Kidney epithelial cell (primary cell): ENCODE results near the gene DR1. TPM values are rescaled to one million over a fixed set of nuclear protein-coding genes. Genes with fewer than 3 reads are reported as not detected.

Source experiments
- DNase-seq: peaks from one replicate; pipeline ENCODE4 v3.0.0-alpha.2; 2010; ENCODE audit warnings: low read depth
- H3K27me3 ChIP-seq: 2 replicates; pipeline ENCODE4 v1.6.0; 2011; ENCODE audit warnings: low read length; ENCODE audit not compliant: control insufficient read depth, insufficient read depth
- H3K36me3 ChIP-seq: 2 replicates; pipeline ENCODE4 v1.5.1; 2011; ENCODE audit warnings: low read length; ENCODE audit not compliant: control insufficient read depth, insufficient read depth
- H3K4me3 ChIP-seq: 2 replicates; pipeline ENCODE4 v1.5.1; 2011; ENCODE audit warnings: low read depth, mild to moderate bottlenecking, control low read depth, low read length
- CTCF ChIP-seq: IDR thresholded peaks from 2 replicates; pipeline ENCODE4 v1.5.1; 2011; ENCODE audit warnings: mild to moderate bottlenecking, moderate library complexity, low read length, control low read depth, inconsistent platforms; ENCODE audit not compliant: insufficient read depth, poor library complexity, severe bottlenecking
- total RNA-seq: library from RNA; depleted of rRNA; stranded (reverse); fragments of >200 nt; gene quantifications from 2 replicates; pipeline ENCODE4 v1.2.3, GENCODE V29; 2015

DR1 gene
- total RNA-seq, 1 donor from 2014 or later: 52.1 TPM

- TF ChIP-seq CTCF: no peak
- DNase-seq: no peak
- Histone ChIP-seq H3K4me3 (no peak overlapping the region), H3K36me3 (no peaks in the 10 kb centered on the region), H3K27me3 (no peaks in the 10 kb centered on the region)
These were observed 12.6 kb downstream of the DR1 start for GRCh38 chr1:93358293-93358692.

- H3K4me3 ChIP-seq: no peak overlapping the region
- DNase-seq: no peak
- H3K36me3 ChIP-seq: no peaks in the 10 kb centered on the region
- no peaks in the 10 kb centered on the region for H3K27me3 ChIP-seq
- no peak for TF ChIP-seq CTCF
These were observed 14.4 kb downstream of the DR1 start for GRCh38 chr1:93360111-93360510.

GRCh38 chr1:93362237-93362636, 16.5 kb downstream of the DR1 start:
- Histone ChIP-seq H3K36me3 (no peaks in the 10 kb centered on the region), H3K27me3 (no peaks in the 10 kb centered on the region), H3K4me3 (no peak overlapping the region)
- DNase-seq: no peak
- TF ChIP-seq CTCF: no peak

GRCh38 chr1:93365813-93366212, 20.1 kb downstream of the DR1 start:
- peaks cover 2% of the 10 kb centered on the region for H3K36me3 ChIP-seq
- H3K27me3 ChIP-seq: no peaks in the 10 kb centered on the region
- TF ChIP-seq CTCF: no peak
- no peak overlapping the region for H3K4me3 ChIP-seq
- no peak for DNase-seq

GRCh38 chr1:93369734-93370133, 24.0 kb downstream of the DR1 start:
- TF ChIP-seq CTCF: no peak
- Histone ChIP-seq H3K4me3 (no peak overlapping the region), H3K36me3 (peaks cover 2% of the 10 kb centered on the region), H3K27me3 (no peaks in the 10 kb centered on the region)
- DNase-seq: no peak

GRCh38 chr1:93374334-93375106, 28.8 kb downstream of the DR1 start:
- no peak for TF ChIP-seq CTCF
- no peak for DNase-seq
- Histone ChIP-seq H3K36me3 (no peaks in the 10 kb centered on the region), H3K27me3 (no peaks in the 10 kb centered on the region), H3K4me3 (no peak overlapping the region)
